Stimulated activated CD8-positive, alpha-beta memory T cell treated with anti-CD3 and anti-CD28 coated beads, Interleukin-7, amount 100 ng/mL, for 24 hours (primary cell): ENCODE data around the gene NES.

Experiments
- DNase-seq: peaks from one replicate; pipeline ENCODE4 v3.0.0-alpha.2; 2020; ENCODE audit warnings: low read depth

Gene NES

GRCh38 chr1:156662005-156662799 lies 15.0 kb downstream of the NES start:
- no peak for DNase-seq

DNA sequence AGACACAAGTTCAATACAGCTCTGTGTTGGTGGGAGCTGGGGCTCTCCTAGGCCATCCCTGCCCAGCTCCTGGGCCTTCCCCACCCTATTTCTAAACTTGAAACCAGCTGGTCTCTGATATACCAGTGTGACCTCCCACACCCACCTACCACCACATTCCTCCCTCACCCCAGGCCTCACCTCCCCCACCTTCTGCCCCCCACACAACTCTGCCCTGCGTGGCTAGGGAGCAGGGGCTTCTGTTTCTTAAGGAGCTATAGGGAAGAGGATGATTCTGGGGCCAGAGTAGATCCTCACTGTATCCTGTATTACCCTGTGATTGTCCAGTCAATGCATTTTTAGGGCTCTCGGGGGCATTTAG lies 16.5 kb downstream of the NES start:
- no peak for DNase-seq

GRCh38 chr1:156659988-156660751 lies 17.0 kb downstream of the NES start:
- DNase-seq: peak; percentile 92

GRCh38 chr1:156659661-156659987 lies 17.6 kb downstream of the NES start:
- no peak for DNase-seq

DNA sequence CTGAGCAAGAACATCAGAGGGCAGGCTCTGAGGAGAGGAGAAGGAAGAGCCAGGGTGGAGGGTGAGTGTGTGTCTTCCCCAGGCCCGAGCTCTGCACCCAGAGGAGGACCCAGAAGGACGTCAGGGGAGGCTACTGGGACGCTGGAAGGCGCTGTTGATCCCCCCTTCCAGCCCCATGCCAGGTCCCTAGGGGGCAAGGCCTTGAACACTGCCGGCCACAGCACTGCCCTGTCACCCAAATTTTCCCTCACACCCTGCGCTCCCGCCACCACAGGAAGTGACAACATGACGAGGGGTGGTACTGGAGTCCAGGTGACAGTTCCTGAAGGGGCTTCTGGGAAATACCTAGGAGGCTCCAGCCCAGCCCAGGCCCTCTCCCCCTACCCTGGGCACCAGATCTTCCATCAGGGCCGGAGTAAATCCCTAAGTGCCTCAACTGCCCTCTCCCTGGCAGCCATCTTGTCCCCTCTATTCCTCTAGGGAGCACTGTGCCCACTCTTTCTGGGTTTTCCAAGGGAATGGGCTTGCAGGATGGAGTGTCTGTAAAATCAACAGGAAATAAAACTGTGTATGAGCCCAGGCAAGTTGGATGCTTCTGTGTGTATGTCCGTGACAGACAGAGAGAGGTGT lies 18.1 kb downstream of the NES start:
- no peak for DNase-seq

DNA sequence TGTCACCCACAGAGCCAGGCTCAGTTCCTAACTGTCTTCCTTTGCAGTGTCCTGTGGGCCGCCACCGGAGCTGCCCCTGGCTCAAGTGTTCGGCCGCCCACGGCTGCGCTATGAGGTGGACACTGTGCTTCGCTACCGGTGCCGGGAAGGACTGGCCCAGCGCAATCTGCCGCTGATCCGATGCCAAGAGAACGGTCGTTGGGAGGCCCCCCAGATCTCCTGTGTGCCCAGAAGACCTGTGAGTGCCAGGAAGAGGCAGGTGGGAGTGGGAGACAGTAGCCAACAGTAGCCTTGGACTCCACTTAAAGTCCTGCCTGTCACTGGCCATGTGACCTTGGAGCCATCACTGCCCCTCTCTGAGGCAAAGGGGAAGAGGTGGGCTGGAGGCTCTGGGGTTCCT lies 18.7 kb downstream of the NES start:
- no peak for DNase-seq

DNA sequence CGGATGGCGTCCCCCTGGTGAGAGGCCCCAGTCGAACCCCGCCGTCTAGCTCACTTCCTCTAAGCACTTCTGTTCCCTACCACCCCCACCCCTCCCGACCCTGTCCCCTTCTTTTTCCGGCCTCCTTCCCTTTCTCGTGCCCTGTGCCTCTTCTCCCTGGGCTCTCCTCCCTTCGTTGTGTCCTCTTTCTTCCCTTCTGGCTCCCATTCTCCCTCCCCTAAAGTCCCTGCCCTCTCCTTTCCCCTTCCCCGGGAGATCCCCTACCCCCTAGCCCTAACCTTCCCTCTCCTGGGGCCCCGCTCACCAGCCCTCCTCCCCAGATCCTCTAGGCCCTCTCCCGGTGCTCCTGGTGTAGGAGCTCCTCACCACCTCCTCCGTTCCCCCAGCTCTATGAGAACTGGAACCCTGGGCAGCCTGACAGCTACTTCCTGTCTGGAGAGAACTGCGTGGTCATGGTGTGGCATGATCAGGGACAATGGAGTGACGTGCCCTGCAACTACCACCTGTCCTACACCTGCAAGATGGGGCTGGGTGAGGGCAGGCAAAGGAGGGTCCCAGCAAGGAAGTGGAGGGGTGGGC lies 19.4 kb downstream of the NES start:
- no peak for DNase-seq

DNA sequence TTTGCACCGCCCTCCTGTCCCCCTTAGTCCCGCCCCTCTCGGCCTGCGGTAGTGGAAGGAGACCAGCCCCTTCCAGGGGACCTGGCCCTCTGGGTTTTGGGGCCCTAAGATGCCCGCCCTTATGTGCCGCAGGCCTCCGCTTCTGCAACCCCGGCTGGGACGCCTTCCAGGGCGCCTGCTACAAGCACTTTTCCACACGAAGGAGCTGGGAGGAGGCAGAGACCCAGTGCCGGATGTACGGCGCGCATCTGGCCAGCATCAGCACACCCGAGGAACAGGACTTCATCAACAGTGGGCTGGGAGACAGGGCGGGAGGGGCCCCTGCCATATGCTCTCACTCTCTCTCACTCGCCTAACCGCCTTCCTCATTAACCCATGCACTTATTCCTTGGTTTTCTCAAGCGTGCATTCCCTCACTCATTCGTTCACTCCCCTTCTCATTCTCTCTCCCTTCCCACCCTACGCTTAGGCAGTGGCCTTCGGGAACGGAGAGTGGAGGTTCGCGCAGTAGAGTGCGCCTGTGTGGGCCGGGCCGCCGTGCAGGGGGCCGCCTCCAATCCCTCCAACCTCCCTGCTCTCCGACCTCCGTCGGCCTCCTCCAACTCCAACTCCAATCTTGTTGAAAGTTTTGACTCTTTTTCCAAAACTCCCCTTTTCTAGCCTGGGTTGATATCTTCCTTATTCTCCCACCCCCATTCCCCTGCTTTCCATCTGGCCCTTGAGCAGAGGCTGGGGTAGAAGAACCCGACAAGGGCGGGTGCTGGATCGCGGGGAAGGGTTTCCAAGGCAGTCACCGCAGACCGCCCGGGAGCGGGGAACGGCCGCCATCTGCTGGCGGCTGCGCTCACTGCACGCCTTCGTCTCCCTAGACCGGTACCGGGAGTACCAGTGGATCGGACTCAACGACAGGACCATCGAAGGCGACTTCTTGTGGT lies 20.1 kb downstream of the NES start:
- DNase-seq: peak; percentile 52

- DNase-seq: no peak
Measured at GRCh38 chr1:156655904-156656516, 21.2 kb downstream of the NES start.

- no peak for DNase-seq
Measured at GRCh38 chr1:156655151-156655903, 21.9 kb downstream of the NES start.

DNA sequence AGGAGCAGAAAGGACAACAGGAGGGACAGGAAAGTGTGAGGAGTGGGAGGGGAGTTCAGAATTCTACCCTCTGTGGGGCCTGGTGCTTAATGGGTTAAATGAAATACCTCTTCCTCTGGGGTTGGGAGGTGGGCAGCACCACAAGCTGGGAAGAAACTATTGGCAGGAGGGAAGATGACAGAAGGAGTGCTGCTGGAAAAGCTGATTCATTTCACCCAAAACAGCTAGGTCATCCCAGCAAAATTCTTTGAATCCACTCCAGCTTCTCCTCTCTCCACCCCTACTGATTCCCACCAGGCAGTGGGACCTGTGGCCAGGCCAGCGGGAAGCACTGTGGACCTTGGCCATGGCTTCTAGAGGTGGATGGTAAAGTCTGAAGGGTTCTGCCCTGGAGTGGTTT lies 22.5 kb downstream of the NES start:
- no peak for DNase-seq

DNA sequence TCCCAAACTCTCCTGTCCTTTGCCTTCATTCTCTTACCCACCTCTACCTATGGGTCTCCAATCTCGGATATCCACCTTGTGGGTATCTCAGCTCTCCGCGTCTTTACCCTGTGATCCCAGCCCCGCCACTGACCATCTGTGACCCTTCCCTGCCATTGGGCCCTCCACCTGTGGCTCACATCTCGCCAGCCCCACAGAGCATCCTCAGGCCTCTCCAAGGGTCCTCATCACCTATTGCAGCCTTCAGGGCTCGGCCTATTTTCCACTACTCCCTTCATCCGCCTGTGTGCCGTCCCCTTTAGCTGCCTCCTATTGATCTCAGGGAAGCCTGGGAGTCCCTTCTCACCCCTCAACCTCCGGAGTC lies 24.2 kb downstream of the NES start:
- no peak for DNase-seq

DNA sequence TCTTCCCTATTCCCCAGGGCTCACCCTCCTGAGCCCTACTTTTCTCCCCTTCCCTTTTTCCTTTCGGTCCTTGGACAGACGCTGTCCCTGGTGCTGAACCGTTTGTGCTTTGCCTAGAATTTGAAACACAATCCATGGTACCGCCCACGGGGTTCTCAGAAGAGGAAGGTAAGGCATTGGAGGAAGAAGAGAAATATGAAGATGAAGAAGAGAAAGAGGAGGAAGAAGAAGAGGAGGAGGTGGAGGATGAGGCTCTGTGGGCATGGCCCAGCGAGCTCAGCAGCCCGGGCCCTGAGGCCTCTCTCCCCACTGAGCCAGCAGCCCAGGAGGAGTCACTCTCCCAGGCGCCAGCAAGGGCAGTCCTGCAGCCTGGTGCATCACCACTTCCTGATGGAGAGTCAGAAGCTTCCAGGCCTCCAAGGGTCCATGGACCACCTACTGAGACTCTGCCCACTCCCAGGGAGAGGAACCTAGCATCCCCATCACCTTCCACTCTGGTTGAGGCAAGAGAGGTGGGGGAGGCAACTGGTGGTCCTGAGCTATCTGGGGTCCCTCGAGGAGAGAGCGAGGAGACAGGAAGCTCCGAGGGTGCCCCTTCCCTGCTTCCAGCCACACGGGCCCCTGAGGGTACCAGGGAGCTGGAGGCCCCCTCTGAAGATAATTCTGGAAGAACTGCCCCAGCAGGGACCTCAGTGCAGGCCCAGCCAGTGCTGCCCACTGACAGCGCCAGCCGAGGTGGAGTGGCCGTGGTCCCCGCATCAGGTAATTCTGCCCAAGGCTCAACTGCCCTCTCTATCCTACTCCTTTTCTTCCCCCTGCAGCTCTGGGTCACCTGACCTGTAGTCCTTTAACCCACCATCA lies 24.8 kb downstream of the NES start:
- DNase-seq: no peak

DNA sequence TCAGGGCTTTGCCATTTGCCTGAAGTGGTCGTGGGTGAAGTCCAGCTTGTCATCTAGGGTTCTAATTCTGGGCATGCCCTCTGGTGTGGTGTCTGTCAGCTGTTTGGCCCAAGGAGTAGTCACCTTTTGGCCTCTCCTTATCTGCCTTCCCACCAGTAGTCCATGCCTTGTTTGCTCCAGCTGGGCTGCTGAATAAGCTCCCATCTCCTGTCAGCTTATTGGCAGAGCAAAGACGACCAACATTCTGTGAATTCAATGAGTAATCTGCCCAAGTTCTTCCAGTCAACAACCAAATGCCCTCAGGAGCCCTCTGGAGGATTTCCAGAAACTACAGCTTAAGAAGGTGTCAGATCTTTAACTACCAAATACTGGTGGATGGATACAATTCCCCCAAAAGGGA lies 28.3 kb downstream of the NES start:
- DNase-seq: no peak

DNA sequence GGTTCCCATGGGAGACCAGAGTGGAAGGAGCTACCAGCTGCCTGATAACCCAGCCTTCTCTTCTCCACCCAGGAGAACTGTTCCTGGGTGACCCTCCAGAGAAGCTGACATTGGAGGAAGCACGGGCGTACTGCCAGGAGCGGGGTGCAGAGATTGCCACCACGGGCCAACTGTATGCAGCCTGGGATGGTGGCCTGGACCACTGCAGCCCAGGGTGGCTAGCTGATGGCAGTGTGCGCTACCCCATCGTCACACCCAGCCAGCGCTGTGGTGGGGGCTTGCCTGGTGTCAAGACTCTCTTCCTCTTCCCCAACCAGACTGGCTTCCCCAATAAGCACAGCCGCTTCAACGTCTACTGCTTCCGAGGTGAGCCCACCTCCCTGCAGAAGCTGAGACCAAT lies 28.7 kb downstream of the NES start:
- DNase-seq: no peak

- DNase-seq: no peak
Measured at GRCh38 chr1:156647351-156647750, 29.9 kb downstream of the NES start.

DNA sequence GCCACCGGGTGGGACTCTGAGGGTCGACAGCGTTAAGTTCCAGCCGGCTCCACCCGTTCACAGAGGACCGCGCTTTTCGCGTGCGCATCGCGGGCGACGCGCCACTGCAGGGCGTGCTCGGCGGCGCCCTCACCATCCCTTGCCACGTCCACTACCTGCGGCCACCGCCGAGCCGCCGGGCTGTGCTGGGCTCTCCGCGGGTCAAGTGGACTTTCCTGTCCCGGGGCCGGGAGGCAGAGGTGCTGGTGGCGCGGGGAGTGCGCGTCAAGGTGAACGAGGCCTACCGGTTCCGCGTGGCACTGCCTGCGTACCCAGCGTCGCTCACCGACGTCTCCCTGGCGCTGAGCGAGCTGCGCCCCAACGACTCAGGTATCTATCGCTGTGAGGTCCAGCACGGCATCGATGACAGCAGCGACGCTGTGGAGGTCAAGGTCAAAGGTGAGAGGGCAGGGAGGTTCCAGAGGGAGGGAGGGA lies 30.4 kb downstream of the NES start:
- no peak for DNase-seq

GRCh38 chr1:156645666-156646065 lies 31.5 kb downstream of the NES start:
- no peak for DNase-seq

DNA sequence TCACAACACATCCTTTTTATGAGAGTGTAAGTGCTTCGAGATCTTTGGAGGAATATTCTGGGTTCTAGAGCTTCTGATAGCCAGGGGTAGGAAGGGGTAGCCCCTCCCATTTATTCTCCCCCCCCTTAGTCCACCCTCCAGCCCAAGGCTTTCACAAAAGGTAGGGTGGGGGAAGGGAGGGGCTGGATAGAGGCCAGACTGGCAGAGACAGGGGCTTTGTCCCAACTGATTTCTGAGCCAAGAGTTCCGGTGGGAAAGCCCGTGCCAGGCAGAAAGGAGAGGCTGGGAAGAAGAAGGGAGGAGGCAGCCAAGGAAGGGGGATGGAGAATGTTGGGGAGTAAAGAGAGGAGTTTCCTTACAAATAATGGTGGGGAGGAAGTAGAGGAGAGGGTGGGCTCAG lies 32.2 kb downstream of the NES start:
- DNase-seq: no peak

DNA sequence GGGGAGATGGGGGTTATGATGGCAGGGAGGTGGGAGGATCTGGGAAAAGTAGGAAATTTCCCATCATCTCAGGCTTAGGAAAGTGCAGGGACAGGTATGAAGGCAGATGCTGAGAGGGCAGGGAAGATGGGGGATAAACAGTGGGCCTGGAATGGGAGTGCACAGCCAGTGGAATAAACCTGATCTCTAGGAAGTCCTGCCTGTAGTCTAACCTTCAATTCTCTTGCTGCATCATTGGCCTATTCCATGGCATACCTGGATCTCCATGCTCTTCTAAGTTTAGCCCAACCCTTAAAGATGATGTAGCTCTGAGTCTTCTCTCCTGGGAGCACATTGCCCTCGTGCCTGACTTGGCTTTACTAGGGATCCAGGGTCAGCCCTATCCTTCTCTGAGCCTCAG lies 32.6 kb downstream of the NES start:
- no peak for DNase-seq
